Body of pancreas (tissue), 4 donors: ENCODE results near the gene ATAD3C.

Experiments
- POLR2A ChIP-seq, 3 donors: fragments of 450-650 bp; IDR thresholded peaks; one replicate each; pipeline ENCODE4 v1.6.1; 2016; ENCODE audit warnings: antibody characterized with exemption in 3 of 3, mild to moderate bottlenecking in 2 of 3
- TF ChIP-seq, protein P1 (sequence below), 7 experiments: fragments of 450-650 bp in 4 of 7; fragments of 200-600 bp in 3 of 7; sonication (generic) in 3 of 7; IDR thresholded peaks; one replicate each; pipeline ENCODE4 v1.5.1; 2016 to 2019; ENCODE audit warnings: antibody characterized with exemption in 7 of 7

DNA sequence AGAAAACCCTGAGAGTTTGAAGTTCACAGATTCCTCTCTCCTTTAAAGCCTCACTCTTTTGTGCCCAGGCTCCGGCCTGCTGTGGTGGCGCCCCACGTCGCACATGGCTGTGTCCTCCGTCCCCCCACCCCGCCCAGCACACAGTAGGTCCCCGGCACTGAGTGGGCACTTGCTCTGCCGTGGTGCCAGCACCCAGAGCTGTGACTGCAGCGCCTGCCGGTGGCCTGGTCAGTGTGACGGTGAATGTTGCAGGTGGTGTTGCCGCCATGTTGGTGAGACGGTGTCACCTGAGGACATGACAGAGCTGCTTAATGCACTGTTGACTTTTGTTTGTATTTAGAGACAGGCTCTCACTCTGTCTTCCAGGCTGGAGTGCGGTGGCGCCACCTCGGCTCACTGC is 3.4 kb downstream of the ATAD3C start:
- TF ChIP-seq POLR2A (IDR thresholded peaks at IDR 0.05), result no peak
- TF ChIP-seq, protein P1, sequence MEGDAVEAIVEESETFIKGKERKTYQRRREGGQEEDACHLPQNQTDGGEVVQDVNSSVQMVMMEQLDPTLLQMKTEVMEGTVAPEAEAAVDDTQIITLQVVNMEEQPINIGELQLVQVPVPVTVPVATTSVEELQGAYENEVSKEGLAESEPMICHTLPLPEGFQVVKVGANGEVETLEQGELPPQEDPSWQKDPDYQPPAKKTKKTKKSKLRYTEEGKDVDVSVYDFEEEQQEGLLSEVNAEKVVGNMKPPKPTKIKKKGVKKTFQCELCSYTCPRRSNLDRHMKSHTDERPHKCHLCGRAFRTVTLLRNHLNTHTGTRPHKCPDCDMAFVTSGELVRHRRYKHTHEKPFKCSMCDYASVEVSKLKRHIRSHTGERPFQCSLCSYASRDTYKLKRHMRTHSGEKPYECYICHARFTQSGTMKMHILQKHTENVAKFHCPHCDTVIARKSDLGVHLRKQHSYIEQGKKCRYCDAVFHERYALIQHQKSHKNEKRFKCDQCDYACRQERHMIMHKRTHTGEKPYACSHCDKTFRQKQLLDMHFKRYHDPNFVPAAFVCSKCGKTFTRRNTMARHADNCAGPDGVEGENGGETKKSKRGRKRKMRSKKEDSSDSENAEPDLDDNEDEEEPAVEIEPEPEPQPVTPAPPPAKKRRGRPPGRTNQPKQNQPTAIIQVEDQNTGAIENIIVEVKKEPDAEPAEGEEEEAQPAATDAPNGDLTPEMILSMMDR (IDR thresholded peaks at IDR 0.05), result no peak
